ENCODE results near the gene SASH3. TPM values are rescaled to one million over a fixed set of nuclear protein-coding genes. Genes with fewer than 3 reads are reported as not detected.

Gene SASH3
- total RNA-seq, 6 experiments from 2014 or later = 1.7 to 5.7 (median 3.3) TPM

- intact Hi-C loops (cut with DNase I) = no loop called here
- Histone ChIP-seq H3K4me1 (no peaks in the 10 kb centered on the region), H3K9me3 (no peaks in the 10 kb centered on the region), H3K4me3 (no peak overlapping the region), H3K27me3 (no peaks in the 10 kb centered on the region), H3K36me3 (no peaks in the 10 kb centered on the region), H3K27ac (no peak overlapping the region)
- TF ChIP-seq CTCF (IDR thresholded peaks at IDR 0.05) (no peak), POLR2A (IDR thresholded peaks at IDR 0.05) (no peak)
- 63% methylated on average over 2 of the region's 3 CpGs for WGBS (ENCODE audit: insufficient coverage, low coverage, low lambda C conversion rate, missing lambda C conversion rate)
- ATAC-seq (no peak), DNase-seq (no peak)
Measured at GRCh38 chrX:129798456-129798855, 18.7 kb downstream of the SASH3 start.

GRCh38 chrX:129798888-129799287, 19.1 kb downstream of the SASH3 start:
- TF ChIP-seq POLR2A (IDR thresholded peaks at IDR 0.05) = no peak
- TF ChIP-seq CTCF (IDR thresholded peaks at IDR 0.05) = no peak
- DNase-seq (no peak), ATAC-seq (no peak)
- intact Hi-C loops (cut with DNase I) = no loop called here
- 64% methylated on average over 5 of the region's 5 CpGs for WGBS (ENCODE audit: insufficient coverage, low coverage, low lambda C conversion rate, missing lambda C conversion rate)
- Histone ChIP-seq H3K27me3 (no peaks in the 10 kb centered on the region), H3K27ac (no peak overlapping the region), H3K4me3 (no peak overlapping the region), H3K36me3 (no peaks in the 10 kb centered on the region), H3K4me1 (no peaks in the 10 kb centered on the region), H3K9me3 (no peaks in the 10 kb centered on the region)

- H3K9me3 ChIP-seq = no peaks in the 10 kb centered on the region
- no peaks in the 10 kb centered on the region for H3K27me3 ChIP-seq
- H3K36me3 ChIP-seq = peaks cover 0 to 4% (median 1%) of the 10 kb centered on the region in 4 donors
- ATAC-seq (no peak), DNase-seq (no peak)
- intact Hi-C loops (cut with DNase I) = no loop called here
- H3K4me1 ChIP-seq = no peaks in the 10 kb centered on the region
- WGBS (ENCODE audit: insufficient coverage, low coverage, low lambda C conversion rate, missing lambda C conversion rate) = 70% methylated on average over 4 of the region's 4 CpGs
- no peak for TF ChIP-seq CTCF (IDR thresholded peaks at IDR 0.05)
- no peak for TF ChIP-seq POLR2A (IDR thresholded peaks at IDR 0.05)
- H3K4me3 ChIP-seq = no peak overlapping the region
- no peak overlapping the region for H3K27ac ChIP-seq
Measured at GRCh38 chrX:129800186-129800585, 20.4 kb downstream of the SASH3 start.

GRCh38 chrX:129802863-129803262, 23.1 kb downstream of the SASH3 start:
- ATAC-seq = no peak
- H3K27me3 ChIP-seq = no peaks in the 10 kb centered on the region
- 50% methylated on average over 1 of the region's 1 CpG for WGBS (ENCODE audit: insufficient coverage, low coverage, low lambda C conversion rate, missing lambda C conversion rate)

More at GRCh38 chrX:129802863-129803262, 23.1 kb downstream of the SASH3 start:
- H3K36me3 ChIP-seq = peaks cover 0 to 8% (median 3%) of the 10 kb centered on the region in 4 donors
- intact Hi-C loops (cut with DNase I) = no loop called here
- no peaks in the 10 kb centered on the region for H3K4me1 ChIP-seq
- DNase-seq = no peak
- TF ChIP-seq CTCF (IDR thresholded peaks at IDR 0.05) = no peak
- TF ChIP-seq POLR2A (IDR thresholded peaks at IDR 0.05) = no peak
- H3K4me3 ChIP-seq = no peak overlapping the region
- H3K9me3 ChIP-seq = no peaks in the 10 kb centered on the region
- H3K27ac ChIP-seq = no peak overlapping the region
